ENCODE results near the gene CFAP45.

CFAP45 gene

GRCh38 chr1:159900086-159900680 lies at the start of gene CFAP45:
TSS of gene CFAP45 (minus strand) at chr1:159900165. CDS start at chr1:159900098, 67 bp downstream.
- DNase-seq = peak; percentile 75

- DNase-seq = no peak
Observed at GRCh38 chr1:159949123-159949522, 49.2 kb upstream of the CFAP45 start.

GRCh38 chr1:159947942-159948341 lies 48.0 kb upstream of the CFAP45 start:
- no peak for DNase-seq

- DNase-seq = peak; percentile 32
Observed at GRCh38 chr1:159946242-159947187, 46.5 kb upstream of the CFAP45 start.

GRCh38 chr1:159945483-159946241 lies 45.7 kb upstream of the CFAP45 start, which contains the start of gene IGSF9:
TSS of gene IGSF9 (minus strand) at chr1:159945613. CDS start at chr1:159943454, 2,159 bp downstream.
- DNase-seq = peak; percentile 88

- DNase-seq = no peak
Observed at GRCh38 chr1:159944623-159945455, 44.9 kb upstream of the CFAP45 start.

GRCh38 chr1:159943908-159944622 lies 44.1 kb upstream of the CFAP45 start:
- DNase-seq = no peak

- no peak for DNase-seq
Observed at GRCh38 chr1:159943278-159943640, 43.3 kb upstream of the CFAP45 start.

GRCh38 chr1:159942632-159943277 lies 42.8 kb upstream of the CFAP45 start:
- no peak for DNase-seq

GRCh38 chr1:159941591-159942560 lies 41.9 kb upstream of the CFAP45 start:
- DNase-seq = no peak

- DNase-seq = no peak
Observed at GRCh38 chr1:159941141-159941540, 41.2 kb upstream of the CFAP45 start.

- no peak for DNase-seq
Observed at GRCh38 chr1:159940006-159940620, 40.1 kb upstream of the CFAP45 start.

- no peak for DNase-seq
Observed at GRCh38 chr1:159939678-159940002, 39.7 kb upstream of the CFAP45 start.

GRCh38 chr1:159938905-159939677 lies 39.1 kb upstream of the CFAP45 start:
- DNase-seq = no peak

- no peak for DNase-seq
Observed at GRCh38 chr1:159938211-159938852, 38.4 kb upstream of the CFAP45 start.

- DNase-seq = no peak
Observed at GRCh38 chr1:159937054-159937750, 37.2 kb upstream of the CFAP45 start.

GRCh38 chr1:159936273-159936904 lies 36.4 kb upstream of the CFAP45 start:
- DNase-seq = peak; percentile 82
